ENCODE data around the gene SPINT2. TPM values are rescaled to one million over a fixed set of nuclear protein-coding genes. Genes with fewer than 3 reads are reported as not detected.
"Not testable (repeated sequence)": the region's sequence is repeated elsewhere in the genome, so short reads cannot be mapped to it uniquely, and the experiment has no call there.

The SPINT2 gene
- total RNA-seq, 1 donor from 2014 or later: 171 TPM

DNA sequence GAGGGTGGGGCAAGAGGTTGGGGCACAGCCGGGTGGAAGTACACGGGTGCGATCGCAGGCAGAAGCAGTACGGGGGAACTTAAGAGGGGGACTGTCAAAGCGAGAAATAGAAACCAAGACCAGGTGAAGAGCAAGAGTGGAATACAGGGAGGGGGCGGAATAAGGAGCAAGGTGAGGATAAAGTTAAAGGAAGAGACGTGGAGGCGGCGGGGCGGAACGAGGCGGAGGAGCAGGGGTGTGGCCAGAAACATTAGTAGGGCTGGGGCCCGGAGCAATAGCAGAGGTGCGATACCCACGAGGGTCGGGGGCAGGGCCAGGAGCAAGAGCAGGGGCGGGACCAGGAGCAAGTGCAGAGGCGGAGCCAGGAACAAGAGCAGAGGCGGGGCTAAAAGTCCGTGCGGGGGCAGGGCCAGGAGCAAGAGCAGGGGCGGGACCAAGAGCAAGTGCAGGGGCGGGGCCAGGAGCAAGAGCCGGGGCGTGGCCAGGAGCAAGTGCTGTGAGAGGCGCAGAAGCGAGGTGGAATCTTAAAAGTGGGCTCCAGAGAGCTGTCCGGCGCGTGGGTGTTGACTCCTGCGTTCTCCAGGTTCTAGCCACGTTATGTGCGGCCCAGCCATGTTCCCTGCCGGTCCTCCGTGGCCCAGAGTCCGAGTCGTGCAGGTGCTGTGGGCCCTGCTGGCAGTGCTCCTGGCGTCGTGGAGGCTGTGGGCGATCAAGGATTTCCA is 72.4 kb downstream of the SPINT2 start:
- no peak for TF ChIP-seq EZH2 (IDR thresholded peaks at IDR 0.05; ENCODE audit: insufficient read depth, low read length)
- no peak for TF ChIP-seq CTCF (IDR thresholded peaks at IDR 0.05; ENCODE audit: insufficient read depth, low read depth, low read length)
- no peaks in the 10 kb centered on the region for H3K27me3 Mint-ChIP-seq (ENCODE audit: low read depth, unreplicated experiment)
- no peaks in the 10 kb centered on the region for H3K9me3 ChIP-seq (ENCODE audit: insufficient read depth, low read depth, low read length)
- no peaks in the 10 kb centered on the region for H3K27me3 ChIP-seq (ENCODE audit: insufficient read depth, low read length)
- H3K79me2 ChIP-seq (ENCODE audit: insufficient read depth, low read length): no peaks in the 10 kb centered on the region
- H3K4me3 ChIP-seq (ENCODE audit: insufficient read depth, low read depth, low read length): peak overlapping the region; percentile 83
- H3K9ac ChIP-seq (ENCODE audit: low read length): peak overlapping the region; percentile 82
- peaks cover 4% of the 10 kb centered on the region for H3K4me1 Mint-ChIP-seq (ENCODE audit: low read depth, unreplicated experiment)
- H4K20me1 ChIP-seq (ENCODE audit: insufficient read depth, low read length): no peaks in the 10 kb centered on the region
- H3K27ac ChIP-seq (ENCODE audit: low read depth, low read length): peak overlapping the region; percentile 7
- H3K4me1 ChIP-seq (ENCODE audit: insufficient read depth, low read length): peaks cover 4% of the 10 kb centered on the region
- H3K9me3 Mint-ChIP-seq (ENCODE audit: unreplicated experiment): no peaks in the 10 kb centered on the region
- H3K36me3 ChIP-seq (ENCODE audit: insufficient read depth, low read length): no peaks in the 10 kb centered on the region
- peak overlapping the region; percentile 89 for H3K27ac Mint-ChIP-seq (ENCODE audit: unreplicated experiment)
- DNase-seq (ENCODE audit: low read depth) (peak; percentile 74), FAIRE-seq (no peak)
- peak overlapping the region; percentile 99 for H2AFZ ChIP-seq (ENCODE audit: low read depth, low read length)
- H3K4me2 ChIP-seq (ENCODE audit: low read length): peak overlapping the region; percentile 100
- peak overlapping the region; percentile 88 for H3K4me3 Mint-ChIP-seq (ENCODE audit: unreplicated experiment)
- H3K36me3 Mint-ChIP-seq (ENCODE audit: low read depth, unreplicated experiment): peaks cover 5% of the 10 kb centered on the region

DNA sequence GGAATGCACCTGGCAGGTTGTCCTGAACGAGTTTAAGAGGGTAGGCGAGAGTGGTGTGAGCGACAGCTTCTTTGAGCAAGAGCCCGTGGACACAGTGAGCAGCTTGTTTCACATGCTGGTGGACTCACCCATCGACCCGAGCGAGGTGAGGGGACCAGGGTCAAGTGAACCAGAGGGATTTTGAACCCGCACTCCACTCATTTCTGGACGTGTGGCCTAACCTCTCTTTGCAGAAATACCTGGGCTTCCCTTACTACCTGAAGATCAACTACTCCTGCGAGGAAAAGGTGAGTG is 72.9 kb downstream of the SPINT2 start:
- no peaks in the 10 kb centered on the region for H3K9me3 Mint-ChIP-seq (ENCODE audit: unreplicated experiment)
- H3K27ac Mint-ChIP-seq (ENCODE audit: unreplicated experiment): no peak overlapping the region
- no peaks in the 10 kb centered on the region for H3K27me3 Mint-ChIP-seq (ENCODE audit: low read depth, unreplicated experiment)
- no peak overlapping the region for H3K9ac ChIP-seq (ENCODE audit: low read length)
- no peaks in the 10 kb centered on the region for H3K9me3 ChIP-seq (ENCODE audit: insufficient read depth, low read depth, low read length)
- H4K20me1 ChIP-seq (ENCODE audit: insufficient read depth, low read length): no peaks in the 10 kb centered on the region
- peaks cover 5% of the 10 kb centered on the region for H3K36me3 Mint-ChIP-seq (ENCODE audit: low read depth, unreplicated experiment)
- FAIRE-seq: no peak
- H3K27me3 ChIP-seq (ENCODE audit: insufficient read depth, low read length): no peaks in the 10 kb centered on the region
- no peaks in the 10 kb centered on the region for H3K79me2 ChIP-seq (ENCODE audit: insufficient read depth, low read length)
- no peak overlapping the region for H3K27ac ChIP-seq (ENCODE audit: low read depth, low read length)
- no peaks in the 10 kb centered on the region for H3K36me3 ChIP-seq (ENCODE audit: insufficient read depth, low read length)
- no peak for TF ChIP-seq CTCF (IDR thresholded peaks at IDR 0.05; ENCODE audit: insufficient read depth, low read depth, low read length)
- TF ChIP-seq EZH2 (IDR thresholded peaks at IDR 0.05; ENCODE audit: insufficient read depth, low read length): no peak
- H3K4me2 ChIP-seq (ENCODE audit: low read length): peak overlapping the region; percentile 100
- peak overlapping the region; percentile 83 for H3K4me3 ChIP-seq (ENCODE audit: insufficient read depth, low read depth, low read length)
- peak overlapping the region; percentile 88 for H3K4me3 Mint-ChIP-seq (ENCODE audit: unreplicated experiment)
- peaks cover 4% of the 10 kb centered on the region for H3K4me1 Mint-ChIP-seq (ENCODE audit: low read depth, unreplicated experiment)
- peaks cover 4% of the 10 kb centered on the region for H3K4me1 ChIP-seq (ENCODE audit: insufficient read depth, low read length)
- no peak for DNase-seq (ENCODE audit: low read depth)
- H2AFZ ChIP-seq (ENCODE audit: low read depth, low read length): peak overlapping the region; percentile 99

GRCh38 chr19:38339011-38339410 is 74.6 kb downstream of the SPINT2 start:
- not testable (repeated sequence) for H3K4me2 ChIP-seq (ENCODE audit: low read length); H3K27me3 Mint-ChIP-seq (ENCODE audit: low read depth, unreplicated experiment); H3K9me3 Mint-ChIP-seq (ENCODE audit: unreplicated experiment); H3K4me3 ChIP-seq (ENCODE audit: insufficient read depth, low read depth, low read length); H3K4me1 Mint-ChIP-seq (ENCODE audit: low read depth, unreplicated experiment); H3K27me3 ChIP-seq (ENCODE audit: insufficient read depth, low read length); FAIRE-seq; H4K20me1 ChIP-seq (ENCODE audit: insufficient read depth, low read length); H3K36me3 Mint-ChIP-seq (ENCODE audit: low read depth, unreplicated experiment); H3K4me1 ChIP-seq (ENCODE audit: insufficient read depth, low read length); H3K27ac ChIP-seq (ENCODE audit: low read depth, low read length); H3K79me2 ChIP-seq (ENCODE audit: insufficient read depth, low read length); H3K36me3 ChIP-seq (ENCODE audit: insufficient read depth, low read length); H2AFZ ChIP-seq (ENCODE audit: low read depth, low read length); H3K9ac ChIP-seq (ENCODE audit: low read length); H3K9me3 ChIP-seq (ENCODE audit: insufficient read depth, low read depth, low read length)
- DNase-seq (ENCODE audit: low read depth): peak; percentile 29
- Mint-ChIP-seq H3K4me3 (ENCODE audit: unreplicated experiment) (peak overlapping the region; percentile 79), H3K27ac (ENCODE audit: unreplicated experiment) (peak overlapping the region; percentile 69)
